Gastroesophageal sphincter (tissue), 3 donors: Measurements from ENCODE around the gene GTF2IRD1.

Experiments
- CTCF ChIP-seq, 4 experiments: fragments of 200-600 bp in 2 of 4; fragments of 450-650 bp in 2 of 4; sonication (generic) in 1 of 4; IDR thresholded peaks; one replicate each; pipeline ENCODE4 v1.5.1; 2017 to 2019; ENCODE audit warnings: antibody characterized with exemption in 4 of 4, mild to moderate bottlenecking in 2 of 4, moderate library complexity in 2 of 4
- POLR2AphosphoS5 ChIP-seq: sonication (generic); formaldehyde crosslinking; IDR thresholded peaks from one replicate; pipeline ENCODE4 v1.6.1; 2017; ENCODE audit warnings: antibody characterized with exemption

DNA sequence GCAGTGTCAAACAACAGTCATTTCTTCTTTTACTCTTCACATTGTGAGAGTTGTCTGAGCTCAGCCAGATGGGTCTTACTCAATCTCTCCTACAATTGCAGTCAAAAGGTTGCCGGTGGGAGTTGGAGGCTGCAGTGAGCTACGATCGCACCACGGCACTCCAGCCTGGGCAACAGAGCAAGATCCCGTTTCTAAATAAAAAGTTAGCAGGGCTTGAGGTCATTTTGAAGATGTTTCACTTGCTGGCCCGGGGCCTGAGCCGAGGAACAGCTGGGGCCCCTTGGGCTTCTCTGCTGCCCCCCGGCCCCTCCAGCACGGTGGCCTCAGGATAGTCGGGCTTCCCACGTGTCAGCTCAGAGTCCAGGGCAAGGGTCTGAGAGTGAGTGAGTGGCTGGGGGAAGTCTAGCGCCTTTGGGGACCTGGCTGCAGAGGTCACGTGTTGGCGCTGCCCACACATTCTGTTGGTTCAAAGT lies 40.4 kb downstream of the GTF2IRD1 start:
- TF ChIP-seq POLR2AphosphoS5 (no peak), CTCF (IDR thresholded peaks at IDR 0.05) (no peak)
